ENCODE data around the gene UPF1. TPM values are rescaled to one million over a fixed set of nuclear protein-coding genes. Genes with fewer than 3 reads are reported as not detected.
A peak's percentile ranks its signal among the peaks of the same experiment; 100 is the strongest.

Gene UPF1
- total RNA-seq, 6 donors from 2014 or later = 68.9 to 157 (median 86.3) TPM

- H3K36me3 ChIP-seq = no peaks in the 10 kb centered on the region
- DNase-seq (no peak), ATAC-seq (ENCODE audit: low FRiP score in 2 of 2) (no peak)
- H3K9me3 ChIP-seq = peaks cover 0 to 12% (median 4%) of the 10 kb centered on the region in 4 donors
- WGBS, 2 donors = 49 to 54% methylated on average over 6 of the region's 6 CpGs
- H3K4me3 ChIP-seq = no peak overlapping the region
- no peaks in the 10 kb centered on the region for H3K27me3 ChIP-seq
- H3K4me1 ChIP-seq = peaks cover 6 to 18% (median 11%) of the 10 kb centered on the region in 4 donors
- TF ChIP-seq POLR2A (IDR thresholded peaks at IDR 0.05) (no peak), EP300 (IDR thresholded peaks at IDR 0.05) (no peak), CTCF (IDR thresholded peaks at IDR 0.05) (no peak), POLR2AphosphoS5 (IDR thresholded peaks at IDR 0.05) (no peak)
- H3K27ac ChIP-seq = no peak overlapping the region
These were observed 3.0 kb upstream of the UPF1 start for GRCh38 chr19:18828786-18829185.

GRCh38 chr19:18830488-18830887 is 1.3 kb upstream of the UPF1 start:
- ATAC-seq (ENCODE audit: low FRiP score in 2 of 2) = no peak
- Histone ChIP-seq H3K4me1 (peaks cover 23 to 35% (median 28%) of the 10 kb centered on the region in 4 donors), H3K9me3 (peaks cover 0 to 12% (median 4%) of the 10 kb centered on the region in 4 donors), H3K27me3 (no peaks in the 10 kb centered on the region), H3K4me3 (no peak overlapping the region), H3K36me3 (peaks cover 0 to 5% (median 0%) of the 10 kb centered on the region in 4 donors), H3K27ac (no peak overlapping the region)
- no peak for TF ChIP-seq POLR2A (IDR thresholded peaks at IDR 0.05)
- TF ChIP-seq CTCF (IDR thresholded peaks at IDR 0.05) = no peak
- TF ChIP-seq EP300 (IDR thresholded peaks at IDR 0.05) = no peak
- TF ChIP-seq POLR2AphosphoS5 (IDR thresholded peaks at IDR 0.05) = no peak
- WGBS, 2 donors = 92 to 98% methylated on average over 2 of the region's 2 CpGs
- no peak for DNase-seq

- Histone ChIP-seq H3K9me3 (peaks cover 0 to 2% (median 0%) of the 10 kb centered on the region in 4 donors), H3K4me1 (peaks cover 32 to 55% (median 44%) of the 10 kb centered on the region in 4 donors), H3K4me3 (peak overlapping the region; percentile 78 to 92 (median 88)), H3K27me3 (no peaks in the 10 kb centered on the region), H3K36me3 (peaks cover 0 to 8% (median 1%) of the 10 kb centered on the region in 4 donors), H3K27ac (peak overlapping the region; percentile 91 to 98 (median 93))
- ATAC-seq (ENCODE audit: low FRiP score in 2 of 2) (peak; percentile 28 to 38), DNase-seq (peak; percentile 35 to 41)
- 0% methylated on average over 11 to 35 of the region's 69 CpGs for WGBS, 2 donors
- TF ChIP-seq CTCF (IDR thresholded peaks at IDR 0.05) = peak in 2 of 6 experiments; percentile 11 to 23
- TF ChIP-seq POLR2AphosphoS5 (IDR thresholded peaks at IDR 0.05) = no peak
These were observed 764 bp downstream of the UPF1 start for GRCh38 chr19:18832306-18833140.

GRCh38 chr19:18833141-18833476 is 1.4 kb downstream of the UPF1 start:
- no peaks in the 10 kb centered on the region for H3K9me3 ChIP-seq
- peak overlapping the region; percentile 73 to 92 (median 88) for H3K4me3 ChIP-seq
- peaks cover 0 to 10% (median 3%) of the 10 kb centered on the region in 4 donors for H3K36me3 ChIP-seq
- DNase-seq (no peak), ATAC-seq (ENCODE audit: low FRiP score in 2 of 2) (no peak)
- TF ChIP-seq CTCF (IDR thresholded peaks at IDR 0.05) = no peak
- no peak for TF ChIP-seq POLR2A (IDR thresholded peaks at IDR 0.05)
- no peak for TF ChIP-seq EP300 (IDR thresholded peaks at IDR 0.05)
- TF ChIP-seq POLR2AphosphoS5 (IDR thresholded peaks at IDR 0.05) = no peak
- WGBS, 2 donors = 3 to 4% methylated on average over 9 of the region's 9 CpGs
- H3K4me1 ChIP-seq = peaks cover 34 to 61% (median 49%) of the 10 kb centered on the region in 4 donors
- H3K27ac ChIP-seq = peak overlapping the region; percentile 91 to 98 (median 93)
- H3K27me3 ChIP-seq = no peaks in the 10 kb centered on the region

Data from upper lobe of left lung (tissue), 6 donors.